Hepatocyte (in vitro differentiated cells): ENCODE results near the gene NFKB1. TPM values are rescaled to one million over a fixed set of nuclear protein-coding genes. Genes with fewer than 3 reads are reported as not detected.

Experiments used
- DNase-seq: peaks from one replicate; pipeline ENCODE4 v3.0.0-alpha.2; 2016; ENCODE audit warnings: low spot score
- H2AFZ ChIP-seq: fragments of 200-600 bp; sonication (generic); 2 replicates; pipeline ENCODE4 v1.6.0; 2016; ENCODE audit warnings: antibody characterized with exemption, mild to moderate bottlenecking
- H3K27ac ChIP-seq: fragments of 200-600 bp; sonication (generic); 2 replicates; pipeline ENCODE4 v1.5.1; 2016; ENCODE audit warnings: mild to moderate bottlenecking
- H3K27me3 ChIP-seq: fragments of 200-600 bp; sonication (generic); 2 replicates; pipeline ENCODE4 v1.6.1; 2016
- H3K36me3 ChIP-seq: fragments of 200-600 bp; sonication (generic); replicated peaks from 2 replicates; pipeline ENCODE4 v1.5.1; 2016; ENCODE audit warnings: low read depth; ENCODE audit not compliant: insufficient read depth
- H3K4me1 ChIP-seq: fragments of 200-600 bp; sonication (generic); 2 replicates; pipeline ENCODE4 v1.5.1; 2016; ENCODE audit warnings: mild to moderate bottlenecking, moderate library complexity; ENCODE audit not compliant: insufficient read depth
- H3K4me2 ChIP-seq: fragments of 200-600 bp; sonication (generic); 2 replicates; pipeline ENCODE4 v1.6.0; 2016
- H3K4me3 ChIP-seq: fragments of 200-600 bp; sonication (generic); 2 replicates; pipeline ENCODE4 v1.5.1; 2016; ENCODE audit warnings: mild to moderate bottlenecking
- H3K79me2 ChIP-seq: fragments of 200-600 bp; sonication (generic); 2 replicates; pipeline ENCODE4 v1.6.0; 2017; ENCODE audit warnings: mild to moderate bottlenecking
- H3K9me2 ChIP-seq: fragments of 200-600 bp; sonication (generic); replicated peaks from 2 replicates; pipeline ENCODE4 v1.6.0; 2017; ENCODE audit warnings: mild to moderate bottlenecking; ENCODE audit not compliant: insufficient read depth
- H3K9me3 ChIP-seq: fragments of 200-600 bp; sonication (generic); 2 replicates; pipeline ENCODE4 v1.5.1; 2016; ENCODE audit warnings: low read depth, mild to moderate bottlenecking
- H4K20me1 ChIP-seq: fragments of 200-600 bp; sonication (generic); 2 replicates; pipeline ENCODE4 v1.6.0; 2016; ENCODE audit warnings: mild to moderate bottlenecking; ENCODE audit not compliant: insufficient read depth, poor library complexity, severe bottlenecking
- CTCF ChIP-seq: fragments of 200-600 bp; sonication (generic); IDR thresholded peaks from 2 replicates; pipeline ENCODE4 v1.5.1; 2016; ENCODE audit warnings: antibody characterized with exemption, mild to moderate bottlenecking; ENCODE audit not compliant: poor library complexity
- EZH2 ChIP-seq: fragments of 200-600 bp; sonication (generic); IDR thresholded peaks from 2 replicates; pipeline ENCODE4 v1.6.1; 2016; ENCODE audit warnings: antibody characterized with exemption, mild to moderate bottlenecking, borderline replicate concordance
- EZH2phosphoT487 ChIP-seq: fragments of 200-600 bp; sonication (generic); IDR thresholded peaks from one replicate; pipeline ENCODE4 v1.6.1; 2018; ENCODE audit warnings: antibody characterized with exemption, mild to moderate bottlenecking, low read depth, moderate library complexity; ENCODE audit not compliant: unreplicated experiment, severe bottlenecking
- WGBS: methylation state at CpG from one replicate; pipeline ENCODE4 v1.1.6; 2016; ENCODE audit warnings: low lambda C conversion rate; ENCODE audit errors: missing lambda C conversion rate; 5-methylcytosine and 5-hydroxymethylcytosine counted together
- polyA plus RNA-seq: library from polyadenylated mRNA; unstranded; fragments of >200 nt; fragmentation: Nextera tagmentation; extraction: Ambion mirVana; gene quantifications from 2 replicates; pipeline ENCODE4 v1.2.1, GENCODE V29; 2016
- total RNA-seq: library from RNA; depleted of rRNA; stranded (reverse); fragments of >200 nt; gene quantifications from 2 replicates; pipeline ENCODE4 v1.2.3, GENCODE V29; 2014

Gene NFKB1
- total and polyA plus RNA-seq, 2 experiments from 2014 or later, result 21.1 to 22.8 TPM

DNA sequence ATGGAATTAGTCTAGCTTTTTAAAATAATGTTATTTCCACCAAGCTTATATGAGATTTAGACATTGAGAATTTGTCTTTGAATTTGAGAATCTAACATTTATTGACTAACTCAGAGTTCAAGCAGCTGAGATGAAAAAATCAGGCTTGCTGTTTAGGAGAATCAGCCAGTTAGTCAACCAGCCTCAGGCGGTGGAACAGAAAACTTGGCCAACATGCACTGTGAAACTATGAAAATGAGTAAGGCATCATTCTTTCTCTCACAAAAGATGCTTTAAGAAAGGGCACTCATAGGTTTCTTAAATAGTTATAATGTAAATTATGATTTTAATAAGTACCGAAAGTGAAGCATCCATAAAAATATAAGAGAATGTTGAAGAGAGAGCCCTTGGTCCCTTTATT, 84.2 kb downstream of the NFKB1 start:
- 97% methylated on average over 2 of the region's 2 CpGs for WGBS
- H3K9me3 ChIP-seq, result no peaks in the 10 kb centered on the region
- H3K27ac ChIP-seq, result no peak overlapping the region
- no peak overlapping the region for H2AFZ ChIP-seq
- TF ChIP-seq CTCF (no peak), EZH2 (no peak), EZH2phosphoT487 (no peak)
- H3K4me3 ChIP-seq, result no peak overlapping the region
- no peaks in the 10 kb centered on the region for H3K9me2 ChIP-seq
- peaks cover 8% of the 10 kb centered on the region for H3K4me1 ChIP-seq
- H3K79me2 ChIP-seq, result no peaks in the 10 kb centered on the region
- no peaks in the 10 kb centered on the region for H4K20me1 ChIP-seq
- DNase-seq, result no peak
- no peak overlapping the region for H3K4me2 ChIP-seq
- peaks cover 6% of the 10 kb centered on the region for H3K36me3 ChIP-seq
- no peaks in the 10 kb centered on the region for H3K27me3 ChIP-seq

- Histone ChIP-seq H4K20me1 (no peaks in the 10 kb centered on the region), H3K4me1 (no peaks in the 10 kb centered on the region), H3K4me2 (no peak overlapping the region), H3K36me3 (peaks cover 8% of the 10 kb centered on the region), H3K27me3 (no peaks in the 10 kb centered on the region), H3K27ac (no peak overlapping the region), H3K4me3 (no peak overlapping the region), H3K79me2 (no peaks in the 10 kb centered on the region), H3K9me3 (no peaks in the 10 kb centered on the region), H2AFZ (no peak overlapping the region), H3K9me2 (no peaks in the 10 kb centered on the region)
- no peak for DNase-seq
- WGBS, result 95% methylated on average over 4 of the region's 4 CpGs
- TF ChIP-seq EZH2, result no peak
- TF ChIP-seq EZH2phosphoT487, result no peak
- TF ChIP-seq CTCF, result no peak
Measured at GRCh38 chr4:102586002-102586643, 85.0 kb downstream of the NFKB1 start.

- Histone ChIP-seq H3K4me3 (no peak overlapping the region), H3K4me2 (no peak overlapping the region), H3K9me3 (no peaks in the 10 kb centered on the region), H3K36me3 (peaks cover 8% of the 10 kb centered on the region), H3K9me2 (no peaks in the 10 kb centered on the region), H3K79me2 (no peaks in the 10 kb centered on the region), H3K27me3 (no peaks in the 10 kb centered on the region), H3K27ac (no peak overlapping the region), H3K4me1 (no peaks in the 10 kb centered on the region), H2AFZ (no peak overlapping the region), H4K20me1 (no peaks in the 10 kb centered on the region)
- WGBS, result 92% methylated on average over 4 of the region's 4 CpGs
- no peak for DNase-seq
- TF ChIP-seq CTCF (no peak), EZH2 (no peak), EZH2phosphoT487 (no peak)
Measured at GRCh38 chr4:102586644-102587021, 85.5 kb downstream of the NFKB1 start.

- Histone ChIP-seq H3K27me3 (no peaks in the 10 kb centered on the region), H3K27ac (no peak overlapping the region), H3K4me1 (no peaks in the 10 kb centered on the region), H3K36me3 (peaks cover 8% of the 10 kb centered on the region), H3K9me3 (no peaks in the 10 kb centered on the region), H3K4me2 (no peak overlapping the region), H3K79me2 (no peaks in the 10 kb centered on the region), H4K20me1 (no peaks in the 10 kb centered on the region), H2AFZ (no peak overlapping the region), H3K9me2 (no peaks in the 10 kb centered on the region), H3K4me3 (no peak overlapping the region)
- WGBS, result 88% methylated on average over 3 of the region's 3 CpGs
- no peak for DNase-seq
- TF ChIP-seq EZH2, result no peak
- TF ChIP-seq CTCF, result no peak
- TF ChIP-seq EZH2phosphoT487, result no peak
Measured at GRCh38 chr4:102589743-102590142, 88.6 kb downstream of the NFKB1 start.
